IMR-90 (cell line): ENCODE measurements around the gene PRKAR1B. TPM values are rescaled to one million over a fixed set of nuclear protein-coding genes. Genes with fewer than 3 reads are reported as not detected.

Source experiments
- ATAC-seq: fragments of 200-7000 bp; cut with Tn5 transposase; 2 replicates; pipeline ENCODE4 v1.9.1; 2020; ENCODE audit warnings: low read depth, mild to moderate bottlenecking, moderate library complexity
- BruUV-seq: library from RNA; stranded (reverse); fragments of 400-500 nt; replicated peaks from 2 replicates; lab custom pipeline; 2021; lab: Mats Ljungman, UMichigan
- CTCF ChIA-PET: fragments of 300-600 bp; formaldehyde crosslinking; extraction: SDS; loops from one replicate; lab custom pipeline; 2021; ENCODE audit warnings: antibody characterized with exemption; lab: Yijun Ruan, JAX
- POLR2A ChIA-PET: fragments of 300-600 bp; sonication (Branson Sonifier 250); formaldehyde crosslinking; loops from one replicate; lab custom pipeline; 2022; ENCODE audit warnings: antibody characterized with exemption; ENCODE audit not compliant: unreplicated experiment; lab: Charles Lee
- DNase-seq: peaks from one replicate; pipeline ENCODE4 v3.0.0; 2013
- H2AFZ ChIP-seq: replicated peaks from 2 replicates; pipeline ENCODE3; 2013; ENCODE audit warnings: low read length, mild to moderate bottlenecking; ENCODE audit not compliant: poor library complexity
- H2AK5ac ChIP-seq: 2 replicates; pipeline ENCODE4 v1.6.1; 2013; ENCODE audit warnings: low read depth, low read length, inconsistent platforms
- H2AK9ac ChIP-seq: replicated peaks from 2 replicates; pipeline ENCODE3; 2013; ENCODE audit warnings: mild to moderate bottlenecking, low read depth, low read length, moderate library complexity; ENCODE audit not compliant: poor library complexity
- H2BK120ac ChIP-seq: 2 replicates; pipeline ENCODE4 v1.6.1; 2013; ENCODE audit warnings: low read depth, low read length, inconsistent platforms
- H2BK15ac ChIP-seq: 3 replicates; pipeline ENCODE4 v1.6.1; 2013; ENCODE audit warnings: low read depth, low read length, inconsistent platforms
- H2BK20ac ChIP-seq: 2 replicates; pipeline ENCODE4 v1.6.1; 2013; ENCODE audit warnings: low read depth, mild to moderate bottlenecking, inconsistent platforms, low read length, moderate library complexity
- H2BK5ac ChIP-seq: 2 replicates; pipeline ENCODE4 v1.6.1; 2013; ENCODE audit warnings: mild to moderate bottlenecking, low read depth, low read length, inconsistent platforms; ENCODE audit not compliant: poor library complexity, severe bottlenecking
- H3K14ac ChIP-seq: replicated peaks from 2 replicates; pipeline ENCODE4 v1.6.1; 2013; ENCODE audit warnings: low read depth, low read length, inconsistent platforms
- H3K18ac ChIP-seq: 2 replicates; pipeline ENCODE4 v1.6.1; 2013; ENCODE audit warnings: low read depth, low read length, control low read depth
- H3K23ac ChIP-seq: 2 replicates; pipeline ENCODE4 v1.6.1; 2013; ENCODE audit warnings: low read depth, low read length, inconsistent platforms
- H3K27ac ChIP-seq: 2 replicates; pipeline ENCODE4 v1.5.1; 2013; ENCODE audit warnings: mild to moderate bottlenecking, control low read depth, low read length; ENCODE audit not compliant: insufficient read depth
- H3K27me3 ChIP-seq: 2 replicates; pipeline ENCODE4 v1.6.1; 2013; ENCODE audit warnings: low read length; ENCODE audit not compliant: control insufficient read depth, insufficient read depth
- H3K36me3 ChIP-seq: 2 replicates; pipeline ENCODE4 v1.6.1; 2013; ENCODE audit warnings: low read length, mixed read lengths; ENCODE audit not compliant: control insufficient read depth, insufficient read depth
- H3K4ac ChIP-seq: 2 replicates; pipeline ENCODE4 v1.6.1; 2013; ENCODE audit warnings: low read depth, low read length, inconsistent platforms
- H3K4me1 ChIP-seq: 2 replicates; pipeline ENCODE4 v1.6.1; 2013; ENCODE audit warnings: low read length, mixed read lengths; ENCODE audit not compliant: control insufficient read depth, insufficient read depth
- H3K4me2 ChIP-seq: 2 replicates; pipeline ENCODE4 v1.6.1; 2013; ENCODE audit warnings: low read depth, mild to moderate bottlenecking, control low read depth, low read length, moderate library complexity
- H3K4me3 ChIP-seq: 2 replicates; pipeline ENCODE4 v1.5.1; 2013; ENCODE audit warnings: low read depth, mild to moderate bottlenecking, control low read depth, low read length, moderate library complexity; ENCODE audit not compliant: insufficient read depth
- H3K56ac ChIP-seq: 2 replicates; pipeline ENCODE4 v1.6.1; 2013; ENCODE audit warnings: low read length, inconsistent platforms; ENCODE audit not compliant: insufficient read depth; ENCODE audit errors: extremely low read depth
- H3K79me1 ChIP-seq, 2 experiments: 2 replicates each; pipeline ENCODE4 v1.6.1; 2013; ENCODE audit warnings: low read length in 2 of 2, inconsistent platforms in 1 of 2, low read depth in 1 of 2
- H3K9ac ChIP-seq: 2 replicates; pipeline ENCODE4 v1.6.1; 2013; ENCODE audit warnings: low read depth, low read length, control low read depth
- H3K9me1 ChIP-seq: 2 replicates; pipeline ENCODE4 v1.6.1; 2013; ENCODE audit warnings: low read length, inconsistent platforms; ENCODE audit not compliant: insufficient read depth
- H3K9me3 ChIP-seq: 2 replicates; pipeline ENCODE4 v1.6.1; 2013; ENCODE audit warnings: low read length; ENCODE audit not compliant: control insufficient read depth, insufficient read depth
- H4K20me1 ChIP-seq: 2 replicates; pipeline ENCODE4 v1.6.1; 2013; ENCODE audit warnings: low read length, inconsistent platforms; ENCODE audit not compliant: insufficient read depth
- H4K5ac ChIP-seq: 2 replicates; pipeline ENCODE4 v1.6.1; 2013; ENCODE audit warnings: mild to moderate bottlenecking, low read depth, low read length, control low read depth
- H4K8ac ChIP-seq, 2 experiments: 2 replicates each; pipeline ENCODE4 v1.6.1; 2013; ENCODE audit warnings: low read depth in 2 of 2, low read length in 2 of 2, control low read depth in 1 of 2, inconsistent platforms in 1 of 2
- H4K91ac ChIP-seq: 2 replicates; pipeline ENCODE4 v1.6.1; 2013; ENCODE audit warnings: low read depth, low read length, inconsistent platforms; ENCODE audit not compliant: insufficient read depth
- BHLHE40 ChIP-seq: fragments of 150-350 bp; IDR thresholded peaks from 2 replicates; pipeline ENCODE4 v1.6.1; 2016; ENCODE audit warnings: mild to moderate bottlenecking, low read depth, low read length
- CEBPB ChIP-seq: IDR thresholded peaks from 2 replicates; pipeline ENCODE4 v1.6.1; 2012; ENCODE audit warnings: low read depth, low read length, improper control_type of control experiment
- CHD1 ChIP-seq: IDR thresholded peaks from 2 replicates; pipeline ENCODE4 v1.6.1; 2012; ENCODE audit warnings: low read depth, low read length, improper control_type of control experiment
- CTCF ChIP-seq: conservative IDR thresholded peaks from 2 replicates; pipeline ENCODE4 v1.5.1; 2012; ENCODE audit warnings: mild to moderate bottlenecking, low read depth, low read length, improper control_type of control experiment
- ELK1 ChIP-seq: fragments of 150-350 bp; IDR thresholded peaks from 2 replicates; pipeline ENCODE4 v1.6.1; 2016; ENCODE audit warnings: low read depth, mild to moderate bottlenecking, low read length, moderate library complexity, borderline replicate concordance
- FOS ChIP-seq: fragments of 150-350 bp; IDR thresholded peaks from 2 replicates; pipeline ENCODE4 v1.6.1; 2016; ENCODE audit warnings: low read depth, low read length
- MAFK ChIP-seq: IDR thresholded peaks from 2 replicates; pipeline ENCODE4 v1.6.1; 2012; ENCODE audit warnings: low read depth, low read length, improper control_type of control experiment
- MAZ ChIP-seq: IDR thresholded peaks from 2 replicates; pipeline ENCODE4 v1.6.1; 2012; ENCODE audit warnings: low read depth, mild to moderate bottlenecking, low read length, improper control_type of control experiment, moderate library complexity, borderline replicate concordance
- MXI1 ChIP-seq: IDR thresholded peaks from 2 replicates; pipeline ENCODE4 v1.6.1; 2012; ENCODE audit warnings: low read depth, mild to moderate bottlenecking, low read length, moderate library complexity, borderline replicate concordance
- NFE2L2 ChIP-seq: fragments of 150-350 bp; IDR thresholded peaks from 2 replicates; pipeline ENCODE4 v1.6.1; 2016; ENCODE audit warnings: low read depth, mild to moderate bottlenecking, low read length
- POLR2A ChIP-seq: IDR thresholded peaks from 2 replicates; pipeline ENCODE4 v1.6.1; 2012; ENCODE audit warnings: mild to moderate bottlenecking, low read depth, low read length
- RAD21 ChIP-seq: IDR thresholded peaks from 2 replicates; pipeline ENCODE4 v1.6.1; 2012; ENCODE audit warnings: low read length, improper control_type of control experiment
- RCOR1 ChIP-seq: IDR thresholded peaks from 2 replicates; pipeline ENCODE4 v1.6.1; 2012; ENCODE audit warnings: mild to moderate bottlenecking, low read length, improper control_type of control experiment; ENCODE audit not compliant: insufficient replicate concordance
- RFX5 ChIP-seq: IDR thresholded peaks from 2 replicates; pipeline ENCODE4 v1.8.0; 2012; ENCODE audit warnings: low read depth, mild to moderate bottlenecking, low read length, moderate library complexity
- SMC3 ChIP-seq: fragments of 150-350 bp; IDR thresholded peaks from 2 replicates; pipeline ENCODE4 v1.6.1; 2016; ENCODE audit warnings: low read depth, mild to moderate bottlenecking, antibody characterized with exemption, low read length, moderate library complexity
- USF2 ChIP-seq: fragments of 150-350 bp; IDR thresholded peaks from 2 replicates; pipeline ENCODE4 v1.6.1; 2017; ENCODE audit warnings: mild to moderate bottlenecking, antibody characterized with exemption, low read length, low read depth
- WGBS, 2 experiments: methylation state at CpG; one replicate each; pipeline versions ENCODE4 v1.1.5 to v1.1.7; 2013; ENCODE audit warnings: missing lambda C conversion rate in 2 of 2; ENCODE audit not compliant: insufficient read length in 1 of 2; ENCODE audit errors: extremely low coverage in 2 of 2; 5-methylcytosine and 5-hydroxymethylcytosine counted together
- dilution Hi-C: fragments of 300-500 bp; cut with HindIII; formaldehyde crosslinking; loops from one replicate; pipeline ENCODE4 v1.14.3; 2018; ENCODE audit warnings: low sequenced_read_pairs; ENCODE audit not compliant: unreplicated experiment
- in situ Hi-C: fragments of 300-500 bp; cut with MboI; formaldehyde crosslinking; loops from 3 replicates; pipeline ENCODE4 v1.14.3; 2019; ENCODE audit warnings: low sequenced_read_pairs, inconsistent platforms, mixed read lengths
- intact Hi-C: fragments of 100-400 bp; cut with micrococcal nuclease; formaldehyde crosslinking; loops from 2 replicates; pipeline ENCODE4 v1.10.0; 2022
- polyA plus RNA-seq, 3 experiments: library from polyadenylated mRNA; depleted of rRNA; stranded (reverse); fragments of >200 nt; gene quantifications; 2 replicates each; pipeline ENCODE4 v1.2.3, GENCODE V29; 2012; ENCODE audit warnings: low replicate concordance in 1 of 3
- total RNA-seq: library from RNA; depleted of rRNA; stranded (reverse); fragments of >200 nt; gene quantifications from 2 replicates; pipeline ENCODE4 v1.2.3, GENCODE V29; 2012

PRKAR1B gene
- total and polyA plus RNA-seq, 2 of the 4 experiments (the other 2 are of a cell fraction): 15.2 to 20.2 TPM

- H3K14ac ChIP-seq: no peak overlapping the region
- in situ Hi-C loops (no loop called here), dilution Hi-C loops (no loop called here), intact Hi-C loops (no loop called here)
- ChIA-PET POLR2A (no interaction called here), CTCF (no interaction called here)
- no peaks in the 10 kb centered on the region for H4K20me1 ChIP-seq
- no peak overlapping the region for H3K4me2 ChIP-seq
- 86% methylated on average over 11 of the region's 23 CpGs; no CpG with 5 or more reads in 1 of the 2 experiments for WGBS, 2 experiments
- H2AFZ ChIP-seq: no peak overlapping the region
- H2BK20ac ChIP-seq: no peak overlapping the region
- no peaks in the 10 kb centered on the region for H3K79me1 ChIP-seq
- no peaks in the 10 kb centered on the region; the same call in 1 of the 2 replicates for H3K27me3 ChIP-seq
- no peak for TF ChIP-seq POLR2A
- no peak for TF ChIP-seq RFX5
- no peak for TF ChIP-seq NFE2L2
- no peak for TF ChIP-seq MAZ
- TF ChIP-seq RAD21: no peak
- no peak for TF ChIP-seq CEBPB
- TF ChIP-seq USF2: no peak
- no peak for TF ChIP-seq RCOR1
- no peak for TF ChIP-seq MXI1
- TF ChIP-seq FOS: no peak
- no peak for TF ChIP-seq MAFK
- no peak for TF ChIP-seq BHLHE40
- no peak for TF ChIP-seq CHD1
- no peak for TF ChIP-seq SMC3
- TF ChIP-seq CTCF: no peak
- no peak for TF ChIP-seq ELK1
- no peaks in the 10 kb centered on the region for H3K9me3 ChIP-seq
- no peak overlapping the region for H2AK5ac ChIP-seq
- no peak overlapping the region for H2BK5ac ChIP-seq
- no peak overlapping the region for H4K8ac ChIP-seq
- no peaks in the 10 kb centered on the region for H3K36me3 ChIP-seq
- H2BK120ac ChIP-seq: no peak overlapping the region
- H3K27ac ChIP-seq: no peak overlapping the region
- DNase-seq (no peak), ATAC-seq (no peak)
- no peak overlapping the region for H3K4ac ChIP-seq
- H4K91ac ChIP-seq: no peak overlapping the region
- no peaks in the 10 kb centered on the region for H3K9me1 ChIP-seq
- no TSS peak for BruUV-seq
- no peak overlapping the region for H2BK15ac ChIP-seq
- H3K56ac ChIP-seq: no peak overlapping the region
- no peak overlapping the region for H3K9ac ChIP-seq
- no peak overlapping the region for H2AK9ac ChIP-seq
- H3K23ac ChIP-seq: no peak overlapping the region
- H4K5ac ChIP-seq: no peak overlapping the region
- no peak overlapping the region for H3K18ac ChIP-seq
- no peaks in the 10 kb centered on the region for H3K4me1 ChIP-seq
- H3K4me3 ChIP-seq: no peak overlapping the region
These were observed 152.3 kb downstream of the PRKAR1B start for GRCh38 chr7:574661-575395.
